H4 (cell line): ENCODE measurements around the gene DYDC2. TPM values are rescaled to one million over a fixed set of nuclear protein-coding genes. Genes with fewer than 3 reads are reported as not detected.

Source experiments
- DNase-seq: peaks from one replicate; pipeline ENCODE4 v3.0.0-alpha.2; 2015; ENCODE audit warnings: low spot score
- total RNA-seq: library from RNA; depleted of rRNA; stranded (reverse); fragments of >200 nt; shearing (Covaris generic); gene quantifications from 2 replicates; pipeline ENCODE4 v1.2.3, GENCODE V29; 2014

Gene DYDC2
- total RNA-seq, 1 experiment from 2014 or later: 0.08 TPM

DNA sequence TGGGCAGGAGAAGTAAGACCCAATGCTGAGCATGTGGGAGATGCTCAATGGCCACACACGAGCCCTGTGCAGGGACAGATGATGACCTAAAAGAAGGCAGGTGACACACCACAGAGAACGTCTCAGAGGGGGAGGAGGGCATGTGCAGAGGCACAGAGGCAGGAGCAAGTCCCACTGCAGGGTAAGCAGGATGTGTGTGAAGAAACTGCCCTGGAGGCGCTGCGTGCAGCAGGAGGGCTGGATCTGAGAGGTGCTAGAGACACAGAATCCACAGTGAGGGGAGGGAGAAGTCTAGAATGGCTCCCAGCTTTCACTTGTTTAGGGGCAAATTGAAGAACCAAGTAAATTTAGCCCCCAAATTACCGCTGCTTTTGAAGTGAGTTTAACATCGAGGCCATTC lies 14.9 kb downstream of the DYDC2 start:
- no peak for DNase-seq

GRCh38 chr10:80372675-80373074 lies 16.1 kb downstream of the DYDC2 start:
- no peak for DNase-seq

DNA sequence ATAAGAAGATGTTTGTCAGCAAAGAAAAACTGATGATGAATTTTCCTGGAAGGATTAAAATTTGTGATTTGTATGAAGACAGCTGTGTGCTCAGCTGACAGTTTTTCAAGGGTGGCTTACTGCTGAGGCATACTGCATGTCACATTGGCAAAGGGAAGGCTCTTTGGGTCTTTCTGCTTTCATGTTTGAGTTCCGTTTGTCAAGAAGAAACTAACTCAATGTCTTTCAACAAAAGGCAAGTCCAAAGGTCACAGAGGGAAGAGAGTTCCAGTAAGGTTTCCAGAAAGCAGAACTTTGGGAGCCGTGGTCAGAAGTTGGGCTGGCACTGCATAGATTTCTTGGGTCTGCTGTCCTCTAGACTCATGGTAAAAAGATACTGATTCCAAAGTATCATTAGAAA lies 16.9 kb downstream of the DYDC2 start:
- no peak for DNase-seq

DNA sequence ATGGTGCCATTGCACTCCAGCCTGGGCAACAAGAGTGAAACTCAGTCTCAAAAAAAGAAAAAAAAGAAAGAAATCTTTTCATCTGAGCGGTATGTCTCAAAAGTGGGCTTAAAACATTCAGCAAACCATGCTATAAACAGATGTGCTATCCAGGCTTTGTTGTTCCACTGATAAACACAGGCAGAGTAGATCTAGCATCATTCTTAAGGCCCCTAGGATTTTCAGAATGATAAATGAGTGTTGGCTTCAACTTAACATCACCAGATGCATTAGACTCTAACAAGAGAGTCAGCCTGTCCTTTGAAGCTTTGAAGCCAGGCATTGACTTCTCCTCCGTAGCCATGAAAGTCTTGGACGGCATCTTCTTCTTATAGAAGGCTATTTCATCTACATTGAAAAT lies 23.1 kb downstream of the DYDC2 start:
- DNase-seq: no peak

GRCh38 chr10:80380185-80380584 lies 23.6 kb downstream of the DYDC2 start:
- no peak for DNase-seq

DNA sequence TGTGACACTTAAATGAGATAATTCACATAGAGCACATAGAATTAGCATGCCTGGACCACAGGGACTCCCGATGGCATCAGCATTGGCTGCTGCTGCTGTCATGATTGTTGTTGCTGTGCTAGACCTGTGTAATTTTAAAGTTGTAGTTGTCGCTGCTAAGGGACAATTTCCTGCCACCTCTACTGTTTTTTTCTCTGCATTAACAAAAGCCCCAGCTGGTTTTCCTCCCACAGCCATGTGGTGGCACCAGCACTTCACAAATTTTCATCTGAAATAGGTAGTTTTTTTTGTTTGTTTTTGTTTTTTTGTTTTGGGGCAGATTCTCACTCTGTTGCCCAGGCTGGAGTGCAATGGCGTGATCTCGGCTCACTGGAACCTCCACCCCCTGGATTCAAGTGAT lies 26.4 kb downstream of the DYDC2 start:
- DNase-seq: peak; percentile 42

- no peak for DNase-seq
Observed at GRCh38 chr10:80390740-80391139, 34.2 kb downstream of the DYDC2 start.

DNA sequence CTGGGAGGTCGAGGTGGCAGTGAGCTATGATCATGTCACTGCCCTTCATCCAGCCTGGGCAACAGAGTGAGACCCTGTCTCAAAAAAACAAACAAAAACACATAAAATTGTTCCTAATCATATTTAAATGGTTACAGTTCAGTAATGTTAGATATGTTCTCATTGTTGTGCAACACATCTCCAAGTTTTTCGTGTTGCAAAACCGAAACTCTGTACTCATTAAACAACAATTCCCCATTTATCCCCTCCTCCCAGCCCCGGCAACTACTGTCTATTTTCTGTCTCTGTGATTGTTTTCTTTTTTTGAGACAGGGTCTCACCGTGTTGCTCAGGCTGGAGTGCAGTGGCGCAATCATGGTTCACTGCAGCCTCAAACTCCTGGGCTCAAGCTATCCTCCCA lies 35.7 kb downstream of the DYDC2 start:
- no peak for DNase-seq

DNA sequence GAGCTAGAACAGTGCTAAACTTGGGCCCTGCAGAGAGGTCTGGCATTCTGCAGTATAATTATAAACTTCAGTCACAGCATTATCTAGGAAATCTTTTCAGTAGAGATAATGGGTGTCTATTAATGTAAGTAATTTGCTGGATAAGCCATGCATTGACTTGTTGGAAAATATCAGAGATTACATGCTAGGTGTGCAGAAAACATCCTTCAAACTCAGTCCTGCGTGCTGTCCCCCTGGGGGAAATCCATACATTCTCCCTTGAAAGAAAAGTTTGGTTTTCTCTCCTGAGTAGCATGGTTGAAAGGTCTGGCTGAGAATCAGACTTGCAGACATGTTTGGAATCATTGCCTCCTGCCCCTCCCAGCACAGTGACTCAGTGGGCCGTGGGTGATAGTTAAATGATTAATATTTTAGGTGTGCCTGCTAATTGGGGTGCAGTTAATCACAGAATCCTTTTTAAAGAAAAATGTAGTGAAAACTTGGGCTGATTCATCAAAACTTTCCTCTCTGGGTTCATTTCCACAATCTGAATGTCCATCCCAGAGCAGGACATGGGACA lies 37.9 kb downstream of the DYDC2 start:
- no peak for DNase-seq

DNA sequence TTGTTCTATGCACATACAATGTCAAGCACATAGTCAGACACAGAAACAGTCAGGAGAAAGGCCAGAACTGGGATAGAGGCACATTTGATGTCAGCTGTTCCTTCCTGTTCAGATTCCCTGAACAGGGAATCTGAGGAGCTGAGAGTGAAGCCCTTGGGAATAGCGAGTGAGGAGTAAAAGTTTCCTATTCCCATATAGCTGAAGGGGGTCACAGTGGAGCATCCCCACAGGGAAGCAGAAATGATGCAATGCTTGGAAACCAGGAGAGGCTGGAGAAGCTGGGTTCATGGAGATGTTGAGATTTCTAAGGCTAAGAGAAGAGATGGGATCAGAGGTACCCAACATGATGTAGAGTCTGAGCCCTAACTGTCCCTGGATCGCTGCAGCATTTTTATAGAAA lies 40.4 kb downstream of the DYDC2 start:
- DNase-seq: no peak

GRCh38 chr10:80400136-80400804 lies 43.7 kb downstream of the DYDC2 start:
- no peak for DNase-seq

DNA sequence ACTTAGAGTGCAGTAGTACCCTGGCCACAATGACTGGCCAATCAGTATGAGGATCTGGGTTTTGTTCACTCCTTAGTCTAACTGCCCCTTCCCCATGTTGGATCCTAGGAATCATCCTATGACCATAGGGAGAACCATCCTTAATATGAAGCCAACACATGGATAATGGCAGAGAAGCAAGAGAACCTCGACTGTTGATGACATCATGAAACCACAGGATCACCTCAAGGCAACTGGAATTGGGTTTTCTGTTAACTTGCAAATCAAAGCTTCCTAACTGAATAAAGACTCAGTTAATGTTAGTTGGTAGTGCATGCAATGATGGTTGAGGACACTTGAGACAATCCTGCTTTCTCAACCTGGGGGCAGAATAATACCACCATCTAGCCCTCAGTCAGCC lies 48.5 kb downstream of the DYDC2 start:
- no peak for DNase-seq

- DNase-seq: peak; percentile 20
Observed at GRCh38 chr10:80405626-80406025, 49.0 kb downstream of the DYDC2 start.

DNA sequence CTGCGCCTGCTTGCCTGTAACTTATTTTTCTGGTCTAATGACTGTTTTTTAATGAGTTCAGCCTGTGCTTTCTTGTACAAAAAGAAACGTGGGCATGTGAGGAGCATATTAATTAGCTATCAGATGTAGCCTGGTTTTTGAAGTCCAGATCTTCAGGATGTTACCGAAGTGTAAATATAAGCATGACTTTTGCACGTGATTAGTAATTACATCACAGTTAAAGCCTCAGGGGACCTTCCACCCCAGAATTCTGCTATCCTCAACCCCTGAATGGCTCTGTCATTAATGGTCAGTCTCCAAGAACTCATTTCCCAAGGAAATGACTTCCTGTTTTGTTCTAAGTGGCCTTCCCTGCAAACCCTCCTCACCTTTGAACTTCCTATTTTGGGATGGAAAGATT lies 49.6 kb downstream of the DYDC2 start:
- DNase-seq: no peak

DNA sequence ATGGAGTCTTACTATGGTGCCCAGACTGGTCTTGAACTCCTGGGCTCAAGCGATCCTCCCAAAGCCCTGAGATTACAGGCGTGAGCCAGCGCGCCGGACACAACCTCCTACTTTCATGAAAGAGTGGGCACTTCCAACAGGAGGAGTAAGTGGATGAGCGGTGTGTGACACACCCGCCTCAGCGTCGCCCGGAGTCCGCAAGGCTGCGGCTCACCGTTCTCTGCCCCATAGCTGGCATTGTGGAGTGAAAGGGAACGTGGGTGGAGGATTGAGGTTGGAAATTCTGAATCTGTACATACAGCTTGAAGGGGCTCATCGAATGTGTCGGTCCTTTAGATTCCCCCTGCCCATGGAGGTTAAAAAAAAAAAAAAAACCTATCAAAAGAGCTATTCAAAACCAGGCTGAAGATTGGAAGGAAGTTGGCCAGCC lies 51.2 kb downstream of the DYDC2 start:
- DNase-seq: no peak

GRCh38 chr10:80408242-80409101 lies 51.9 kb downstream of the DYDC2 start, which contains the start of gene PRXL2A:
PRXL2A (plus strand) TSS chr10:80408551; CDS start chr10:80420468, 11,917 bp downstream.
- DNase-seq: no peak

- no peak for DNase-seq
Observed at GRCh38 chr10:80409121-80409520, 52.5 kb downstream of the DYDC2 start.

DNA sequence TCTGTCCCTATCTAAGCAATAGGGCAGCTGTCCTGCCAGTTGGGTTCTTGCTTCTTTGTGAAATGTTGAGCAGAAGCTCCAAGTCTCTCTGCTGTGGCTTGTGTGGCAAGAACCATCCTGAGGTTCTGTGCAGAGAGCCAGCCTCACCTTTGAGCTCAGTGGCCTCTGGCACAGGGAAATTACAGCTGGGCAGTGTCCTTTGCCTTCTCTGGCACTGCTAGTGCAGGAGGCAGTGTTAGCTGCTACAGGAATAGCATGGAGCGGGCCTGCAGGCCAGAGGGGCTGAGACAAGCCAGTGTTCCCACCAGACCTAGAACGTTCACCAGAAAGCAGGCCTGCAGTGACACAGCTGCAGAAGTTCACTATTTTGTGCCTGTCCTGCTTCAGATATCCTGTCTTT lies 53.5 kb downstream of the DYDC2 start:
- no peak for DNase-seq

DNA sequence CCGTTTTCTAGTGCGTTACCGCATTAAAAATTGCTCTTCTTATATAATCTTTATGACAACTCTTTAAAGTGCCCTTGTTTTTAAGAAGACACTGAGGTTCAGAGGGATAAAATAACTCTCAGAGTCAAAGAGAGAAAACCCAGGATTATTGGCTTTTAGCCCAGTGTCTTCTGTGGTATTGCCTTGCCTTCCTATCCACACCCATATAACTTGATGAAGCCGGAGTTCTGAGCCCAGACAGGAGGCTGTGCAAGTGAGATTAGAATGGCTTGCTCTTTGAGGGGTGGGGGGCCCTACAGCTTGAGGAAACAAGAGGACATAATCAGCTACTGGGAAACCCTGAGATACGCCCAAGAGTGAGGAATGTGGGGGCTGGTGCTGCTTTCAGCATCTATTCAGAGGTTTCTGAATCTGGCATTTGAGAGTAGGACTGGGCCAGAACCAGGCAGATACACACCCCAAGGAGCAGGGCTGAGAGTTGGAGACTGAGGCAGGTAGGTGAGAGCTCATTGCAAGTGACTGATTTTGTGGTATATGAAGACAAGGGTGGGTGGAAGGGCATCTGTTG lies 54.1 kb downstream of the DYDC2 start:
- DNase-seq: no peak

DNA sequence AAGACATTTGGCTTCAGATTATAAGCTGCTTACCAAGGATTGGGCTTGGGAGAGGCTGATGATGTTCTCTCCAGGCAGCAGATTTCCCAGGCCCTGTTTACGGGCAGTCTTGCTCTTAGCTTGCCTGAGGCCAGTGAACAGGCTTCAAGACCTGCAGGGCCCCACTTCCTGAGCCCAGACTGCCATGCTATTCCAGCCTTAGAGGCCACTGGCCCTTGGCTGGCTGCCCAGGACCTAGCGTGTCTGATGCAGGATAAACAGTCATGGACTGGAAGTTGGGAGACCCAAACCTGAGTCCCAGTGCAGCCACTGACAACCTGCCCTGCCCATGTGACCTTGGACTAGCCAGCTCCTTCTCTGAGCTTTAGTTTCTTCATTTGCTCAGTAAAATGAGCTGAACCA lies 54.7 kb downstream of the DYDC2 start:
- DNase-seq: peak; percentile 65

DNA sequence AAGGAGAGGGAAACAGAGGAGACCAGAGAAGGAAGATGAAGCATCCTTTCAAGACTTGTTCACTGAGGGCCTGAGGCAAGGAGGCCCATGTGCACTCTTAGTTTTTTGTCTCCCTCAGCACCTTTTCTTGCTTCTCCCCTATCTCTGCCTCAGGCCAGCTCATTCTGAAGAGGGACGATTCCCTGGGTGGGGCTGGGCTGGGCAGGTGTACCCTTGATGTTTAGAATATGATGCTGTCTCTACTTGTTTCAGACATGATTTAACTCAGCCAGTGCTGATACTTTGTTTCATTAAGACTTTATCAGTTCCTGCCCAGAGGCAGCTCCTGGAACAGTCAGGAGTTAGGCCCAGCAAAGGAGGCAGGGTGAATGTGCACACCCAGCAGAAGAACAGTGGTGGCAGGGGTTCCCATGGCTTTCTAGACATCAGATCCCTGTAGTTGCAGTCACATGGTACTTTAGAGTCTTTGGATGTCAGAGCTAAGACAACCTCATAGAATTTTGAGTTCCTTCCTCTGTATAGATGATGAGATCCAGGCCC lies 55.2 kb downstream of the DYDC2 start:
- DNase-seq: no peak

GRCh38 chr10:80412486-80412885 lies 55.9 kb downstream of the DYDC2 start:
- no peak for DNase-seq
